HG03095 (cell line): ENCODE data around the gene ADCYAP1.

ENCODE experiments used
- ATAC-seq: cut with Tn5 transposase; IDR thresholded peaks from one replicate; pipeline ENCODE4 v1.9.1; 2021; ENCODE audit warnings: moderate library complexity; ENCODE audit not compliant: unreplicated experiment

Gene ADCYAP1

DNA sequence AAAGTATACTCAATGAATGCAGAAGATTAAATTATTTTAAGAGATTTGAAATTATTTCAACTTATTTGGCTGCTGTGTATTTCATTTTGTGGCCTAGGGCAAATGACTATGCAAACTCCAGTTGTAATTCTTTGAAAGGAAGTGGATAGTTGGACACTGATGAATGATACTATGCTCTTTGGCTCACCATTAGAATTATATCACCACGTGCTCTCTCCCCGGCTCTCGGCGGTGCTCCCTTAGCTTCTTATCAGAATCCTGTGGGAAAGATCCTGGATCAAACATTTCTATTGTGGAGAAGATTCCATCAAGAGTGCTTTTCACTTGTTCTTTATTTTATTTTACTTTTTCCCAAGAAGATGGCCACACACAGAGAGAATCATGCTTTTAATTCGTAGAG lies 55.2 kb downstream of the ADCYAP1 start:
- no peak for ATAC-seq
